NCI-H774 (cell line): ENCODE data around the gene NAA30.
"Not testable (repeated sequence)": the region's sequence is repeated elsewhere in the genome, so short reads cannot be mapped to it uniquely, and the experiment has no call there.

Source experiments
- DNase-seq: peaks from one replicate; lab custom pipeline; 2025; lab: John Stamatoyannopoulos, UW

Gene NAA30

DNA sequence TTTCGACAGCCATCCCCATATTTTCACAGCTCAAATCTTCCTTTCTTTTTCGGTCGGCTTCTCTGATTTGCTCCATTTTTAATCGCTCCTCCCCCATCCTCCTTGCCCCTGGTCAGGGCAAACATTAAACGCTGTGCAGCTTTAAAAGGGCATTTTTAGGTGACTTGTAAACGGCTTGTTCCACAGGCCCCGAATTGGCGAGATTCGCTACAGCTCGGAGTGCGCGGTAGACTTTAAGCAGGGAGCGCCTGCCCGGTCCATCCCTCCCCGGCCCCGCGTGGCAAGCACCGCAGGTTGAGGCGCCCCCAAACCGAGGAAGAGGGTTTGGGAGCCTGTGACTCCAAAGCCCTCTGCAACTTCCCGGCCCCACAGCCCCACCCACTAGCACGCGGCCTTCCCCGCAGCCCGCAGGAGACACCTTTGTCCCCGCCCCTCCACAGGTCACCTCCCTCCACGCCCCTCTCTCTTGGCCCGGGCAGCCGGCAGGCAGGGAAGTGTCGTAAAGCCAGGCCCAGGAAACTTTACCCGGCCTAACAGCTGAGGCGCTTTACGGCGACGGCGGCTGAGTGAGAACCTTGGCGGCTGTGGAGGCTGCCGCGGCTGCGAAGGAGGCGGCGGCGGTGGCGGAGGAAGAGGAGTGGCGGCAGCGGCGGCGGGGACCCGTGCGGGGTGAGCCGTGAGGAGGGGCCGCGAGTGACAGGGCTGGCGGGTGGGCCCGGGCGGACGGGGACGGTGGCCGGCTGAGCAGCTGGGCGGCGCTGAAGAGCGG, at the start of gene NAA30:
NAA30 (plus strand) TSS at position 550 of the 769 bp plus-strand sequence. CDS start 372 bp downstream, outside the sequence.
- DNase-seq = peak; percentile 78

DNA sequence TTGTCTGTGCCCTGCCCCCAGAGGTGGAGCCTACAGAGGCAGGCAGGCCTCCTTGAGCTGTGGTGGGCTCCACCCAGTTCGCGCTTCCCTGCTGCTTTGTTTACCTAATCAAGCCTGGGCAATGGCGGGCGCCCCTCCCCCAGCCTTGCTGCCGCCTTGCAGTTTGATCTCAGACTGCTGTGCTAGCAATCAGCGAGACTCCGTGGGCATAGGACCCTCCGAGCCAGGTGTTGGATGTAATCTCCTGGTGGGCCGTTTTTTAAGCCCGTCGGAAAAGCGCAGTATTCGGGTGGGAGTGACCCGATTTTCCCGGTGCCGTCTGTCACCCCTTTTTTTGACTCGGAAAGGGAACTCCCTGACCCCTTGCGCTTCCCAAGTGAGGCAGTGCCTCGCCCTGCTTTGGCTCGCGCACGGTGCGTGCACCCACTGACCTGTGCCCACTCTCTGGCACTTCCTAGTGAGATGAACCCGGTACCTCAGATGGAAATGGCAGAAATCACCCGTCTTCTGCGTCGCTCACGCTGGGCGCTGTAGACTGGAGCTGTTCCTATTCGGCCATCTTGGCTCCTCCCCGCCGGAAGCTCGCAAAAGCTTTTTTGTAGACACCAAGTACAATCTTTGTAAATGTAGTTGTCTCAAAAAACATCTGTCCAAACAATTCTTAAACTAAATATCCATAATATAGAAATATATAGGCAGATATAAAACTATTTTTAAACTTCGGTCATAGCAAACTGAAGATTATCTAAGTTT, 46.7 kb upstream of the NAA30 start:
- DNase-seq = not testable (repeated sequence)

DNA sequence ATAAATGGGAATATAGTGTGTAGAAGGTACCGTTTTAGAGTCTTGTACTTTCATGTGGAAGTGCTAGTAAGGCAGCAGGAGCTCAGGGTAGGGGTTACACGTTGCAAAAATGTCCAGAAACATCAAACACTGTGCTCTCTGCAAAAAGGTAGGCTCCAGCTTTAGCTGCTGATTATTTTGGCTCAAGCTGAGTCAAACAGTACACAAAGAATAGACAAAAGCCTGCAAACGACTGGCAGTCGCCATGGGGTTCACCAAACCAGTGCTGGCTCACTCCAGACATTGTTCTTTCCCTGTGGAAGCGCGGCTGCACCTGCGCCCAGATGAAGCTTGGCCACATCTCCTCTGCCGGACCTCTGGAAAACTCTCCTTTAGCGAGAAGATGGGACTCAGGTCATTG, 45.3 kb upstream of the NAA30 start:
- DNase-seq = peak; percentile 46

DNA sequence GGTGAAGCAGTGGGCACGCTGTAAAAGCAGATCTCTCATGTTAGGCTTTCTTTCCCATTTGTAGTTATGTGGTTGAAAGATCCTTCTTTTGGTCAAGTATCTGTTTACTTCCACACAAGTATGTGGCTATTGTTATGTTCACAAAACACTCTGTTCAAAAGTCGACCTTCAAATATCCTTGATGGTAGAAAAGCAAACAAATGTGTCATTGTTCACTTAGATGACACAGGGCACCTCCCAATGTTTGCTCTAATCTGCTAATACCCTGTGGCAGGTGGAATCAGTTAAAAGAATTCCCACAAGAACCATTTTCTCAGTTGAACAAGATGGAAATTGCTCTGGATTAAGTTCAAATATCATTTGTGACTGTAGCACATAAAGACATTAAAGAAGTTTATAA, 43.6 kb upstream of the NAA30 start:
- peak; percentile 16 for DNase-seq

DNA sequence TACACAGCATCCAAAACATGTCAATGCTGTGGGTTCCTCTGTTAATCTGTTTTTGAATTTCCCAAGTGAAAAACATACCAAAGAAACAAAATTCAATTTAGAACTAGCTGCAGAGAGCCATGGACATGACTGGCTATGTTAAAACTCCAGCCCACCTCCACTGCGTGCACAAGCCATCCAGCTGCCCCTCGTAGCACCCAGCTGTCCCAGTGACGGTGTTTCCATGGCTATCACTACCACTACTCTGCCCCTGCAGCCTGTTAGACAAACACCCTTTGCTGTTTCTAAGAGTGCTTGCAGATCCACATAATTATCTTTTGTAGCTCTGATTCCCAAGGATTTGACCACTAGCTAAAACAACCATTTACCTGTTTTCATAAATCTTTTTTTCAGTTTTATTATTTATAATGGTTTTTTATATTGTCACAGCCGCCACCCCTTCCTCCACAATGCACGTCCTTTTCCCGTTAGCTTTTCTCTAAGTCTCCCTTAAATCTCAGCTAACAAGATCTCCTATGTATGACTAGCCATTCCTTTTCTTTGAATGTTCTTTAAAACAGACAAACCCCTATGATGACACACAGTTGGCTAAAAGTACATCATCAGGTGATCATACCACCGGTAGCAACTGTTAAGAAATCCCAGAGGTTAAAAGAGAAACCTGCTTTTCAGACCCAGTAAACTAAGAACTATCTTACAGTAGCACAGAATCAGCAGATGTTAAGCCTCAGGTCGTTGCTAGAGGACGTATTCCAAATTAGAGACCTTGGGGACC, 37.8 kb upstream of the NAA30 start:
- no peak for DNase-seq

DNA sequence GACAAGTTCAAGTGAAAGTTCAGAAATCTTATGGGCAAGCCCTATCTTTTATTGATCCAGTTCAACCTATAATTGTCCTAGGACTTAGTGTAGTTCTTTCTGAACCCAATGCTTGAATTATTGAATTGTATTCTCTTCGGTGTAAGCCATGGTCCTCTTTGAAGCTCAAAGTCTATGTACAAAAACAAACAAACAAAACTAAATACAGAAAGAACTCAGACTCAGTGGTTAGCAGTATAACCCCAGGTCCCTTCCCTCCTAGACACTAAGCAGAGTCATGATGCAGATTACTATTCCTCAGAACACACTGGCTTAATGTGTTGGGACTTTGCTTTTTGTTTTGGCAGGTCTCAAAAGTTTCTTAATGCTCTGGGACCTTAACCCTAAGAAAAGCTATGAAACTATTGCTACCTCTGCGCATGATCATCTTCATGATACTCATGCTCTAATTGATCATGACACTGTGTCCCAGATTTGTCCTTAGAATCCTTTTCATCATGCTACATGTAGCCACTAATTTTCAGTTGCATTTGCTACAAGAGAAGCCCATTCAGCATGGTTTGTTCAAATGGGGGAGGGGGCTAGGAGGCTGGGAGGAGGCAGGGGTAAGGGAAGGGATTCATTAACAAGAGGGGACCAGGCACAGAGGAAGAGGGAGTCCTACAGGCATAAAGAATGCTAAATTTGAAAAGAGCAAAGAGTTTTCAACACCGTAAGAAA, 35.1 kb upstream of the NAA30 start:
- no peak for DNase-seq

DNA sequence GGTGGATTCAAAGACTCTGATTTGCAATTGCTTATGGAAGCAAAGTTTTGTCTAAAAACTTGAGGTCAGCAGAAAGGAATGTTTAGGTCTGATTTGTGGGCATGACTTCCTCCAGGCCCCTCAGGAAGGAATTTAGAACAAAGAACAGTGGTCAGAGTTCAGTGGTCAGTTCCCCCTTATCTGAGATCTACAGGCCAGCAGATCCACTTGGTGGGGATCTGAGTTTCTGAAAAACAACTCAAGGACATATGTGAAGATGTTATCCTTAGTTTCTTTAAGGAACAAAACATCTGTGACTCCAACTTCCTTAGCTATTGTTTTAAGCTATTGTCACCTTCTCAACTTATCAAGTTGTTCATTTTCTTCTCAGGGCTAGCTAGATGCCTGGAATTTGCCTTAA, 28.0 kb upstream of the NAA30 start:
- no peak for DNase-seq

DNA sequence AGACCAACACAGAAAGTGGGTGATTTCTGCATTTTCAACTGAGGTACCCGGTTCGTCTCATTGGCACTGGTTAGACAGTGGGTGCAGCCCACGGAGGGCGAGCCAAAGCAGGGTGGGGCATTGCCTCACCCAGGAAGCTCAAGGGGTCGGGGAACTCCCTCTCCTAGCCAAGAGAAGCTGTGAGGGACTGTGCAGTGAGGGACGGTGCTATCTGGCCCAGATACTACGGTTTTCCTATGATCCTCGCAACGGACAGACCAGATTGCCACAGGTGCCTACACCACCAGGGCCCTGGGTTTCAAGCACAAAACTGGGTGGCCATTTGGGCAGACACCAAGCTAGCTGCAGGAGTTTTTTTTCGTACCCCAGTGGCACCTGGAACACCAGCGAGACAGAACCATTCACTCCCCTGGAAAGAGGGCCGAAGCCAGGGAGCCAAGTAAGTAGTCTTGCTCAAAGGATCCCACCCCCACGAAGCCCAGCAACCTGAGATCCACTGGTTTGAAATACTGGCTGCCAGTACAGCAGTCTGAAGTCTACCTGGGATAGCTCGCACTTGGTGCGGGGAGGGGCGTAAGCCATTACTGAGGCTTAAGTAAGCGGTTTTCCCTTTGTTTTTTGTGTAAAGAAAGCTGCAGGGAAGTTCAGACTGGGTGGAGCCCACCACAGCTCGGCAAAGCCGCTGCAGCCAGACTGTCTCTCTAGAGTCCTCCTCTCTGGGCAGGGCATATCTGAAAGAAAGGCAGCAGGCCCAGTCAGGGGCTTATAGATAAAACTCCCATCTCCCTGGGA, 25.5 kb upstream of the NAA30 start:
- DNase-seq = no peak

DNA sequence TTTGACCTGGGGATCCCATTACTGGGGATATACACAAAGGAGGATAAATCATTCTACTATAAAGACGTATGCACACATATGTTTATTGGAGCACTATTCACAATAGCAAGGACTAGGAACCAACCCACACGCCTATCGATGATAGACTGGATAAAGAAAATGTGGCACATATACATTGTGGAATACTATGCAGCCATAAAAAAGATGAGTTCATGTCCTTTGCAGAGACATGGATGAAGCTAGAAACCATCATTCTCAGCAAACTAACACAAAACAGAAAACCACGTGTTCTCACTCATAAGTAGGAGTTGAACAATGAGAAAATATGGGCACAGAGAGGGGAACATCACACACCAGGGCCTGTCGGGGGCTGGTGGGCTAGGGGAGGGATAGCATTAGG, 20.2 kb upstream of the NAA30 start:
- DNase-seq = not testable (repeated sequence)

DNA sequence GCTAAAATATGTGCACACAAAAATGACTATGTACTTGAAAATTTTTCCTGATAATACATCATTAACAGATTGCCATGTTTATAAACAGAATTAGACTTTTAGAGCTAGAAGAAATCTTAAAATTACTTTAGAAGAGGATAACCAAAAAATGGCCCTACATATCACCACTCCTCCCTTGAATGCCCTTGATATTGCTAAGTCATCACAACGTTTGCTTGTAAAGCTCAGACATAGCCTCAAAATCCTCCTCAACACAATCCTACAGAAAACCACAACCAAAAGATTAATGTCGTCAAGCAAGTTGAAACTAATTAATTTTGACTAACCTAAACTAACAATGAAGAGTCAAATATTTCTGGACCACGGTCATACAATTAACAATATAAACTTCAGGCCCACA, 19.4 kb upstream of the NAA30 start:
- no peak for DNase-seq

DNA sequence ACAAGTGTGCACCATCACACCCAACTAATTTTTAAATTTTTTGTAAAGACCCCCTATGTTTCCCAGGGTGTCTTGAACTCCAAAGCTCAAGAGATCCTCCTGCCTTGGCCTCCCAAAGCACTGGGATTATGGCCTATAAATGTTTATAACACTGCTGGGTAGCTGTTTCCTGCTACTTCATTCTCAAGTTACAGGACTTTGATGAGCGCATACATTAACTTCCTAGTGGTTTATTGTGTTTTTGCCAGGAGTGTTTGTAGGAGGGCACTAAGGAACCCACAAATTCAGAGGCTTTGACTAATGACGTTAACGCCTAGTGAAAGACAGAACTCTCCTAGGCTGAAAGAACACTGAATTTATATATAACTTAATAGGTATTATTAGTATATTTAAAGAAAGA, 15.2 kb upstream of the NAA30 start:
- no peak for DNase-seq

DNA sequence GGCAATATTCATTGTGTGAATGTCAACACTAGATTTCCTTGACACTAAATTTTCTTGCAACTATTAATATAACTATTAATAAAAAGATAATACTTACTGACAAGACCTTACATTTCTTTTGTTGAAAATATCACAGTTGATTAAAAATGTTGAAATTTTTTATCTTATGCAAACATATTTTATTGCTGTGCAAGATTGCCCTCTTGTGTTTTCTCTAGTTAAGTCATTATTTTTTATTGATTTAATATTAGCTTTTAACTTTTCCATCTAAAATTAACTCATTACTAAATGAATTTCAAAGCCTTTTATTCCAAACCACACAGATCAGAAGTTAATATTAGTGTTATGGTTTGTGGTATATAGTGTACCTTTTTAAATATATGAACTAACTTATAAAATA, 11.7 kb upstream of the NAA30 start:
- no peak for DNase-seq

DNA sequence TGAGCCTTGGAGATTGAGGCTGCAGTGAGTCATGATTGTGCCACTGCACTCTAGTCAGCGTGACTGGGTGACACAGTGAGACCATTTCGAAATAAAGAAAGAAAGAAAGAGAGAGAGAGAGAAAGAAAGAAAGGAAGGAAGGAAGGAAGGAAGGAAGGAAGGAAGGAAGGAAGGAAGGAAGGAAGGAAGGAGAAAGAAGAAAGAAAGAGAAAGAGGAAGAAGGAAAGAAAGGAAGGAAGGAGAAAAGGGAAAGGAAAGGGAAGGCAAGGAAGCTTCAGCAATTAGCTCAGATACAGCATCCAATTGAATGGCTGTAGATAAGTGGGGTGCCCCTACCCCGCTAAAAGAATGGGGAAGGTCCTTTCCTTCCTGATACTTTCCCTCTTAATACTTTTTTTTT, 9.5 kb upstream of the NAA30 start:
- no peak for DNase-seq

DNA sequence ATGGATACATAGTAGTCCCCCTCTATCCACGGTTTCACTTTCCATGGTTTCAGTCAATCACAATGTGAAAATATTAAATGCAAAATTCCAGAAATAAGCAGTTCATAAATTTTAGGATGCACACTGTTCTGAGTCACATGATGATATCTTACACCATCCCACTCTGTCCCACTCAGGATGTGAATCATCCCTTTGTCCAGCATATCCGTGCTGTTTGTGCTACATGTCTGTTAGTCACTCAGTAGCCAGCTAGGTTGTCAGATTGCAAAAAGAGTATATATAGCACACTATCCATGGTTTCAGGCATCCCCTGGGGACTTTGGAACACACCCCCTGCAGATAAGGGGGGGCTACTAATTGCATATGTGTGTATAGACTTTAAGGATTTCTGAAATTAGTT, 8.1 kb upstream of the NAA30 start:
- DNase-seq = no peak

DNA sequence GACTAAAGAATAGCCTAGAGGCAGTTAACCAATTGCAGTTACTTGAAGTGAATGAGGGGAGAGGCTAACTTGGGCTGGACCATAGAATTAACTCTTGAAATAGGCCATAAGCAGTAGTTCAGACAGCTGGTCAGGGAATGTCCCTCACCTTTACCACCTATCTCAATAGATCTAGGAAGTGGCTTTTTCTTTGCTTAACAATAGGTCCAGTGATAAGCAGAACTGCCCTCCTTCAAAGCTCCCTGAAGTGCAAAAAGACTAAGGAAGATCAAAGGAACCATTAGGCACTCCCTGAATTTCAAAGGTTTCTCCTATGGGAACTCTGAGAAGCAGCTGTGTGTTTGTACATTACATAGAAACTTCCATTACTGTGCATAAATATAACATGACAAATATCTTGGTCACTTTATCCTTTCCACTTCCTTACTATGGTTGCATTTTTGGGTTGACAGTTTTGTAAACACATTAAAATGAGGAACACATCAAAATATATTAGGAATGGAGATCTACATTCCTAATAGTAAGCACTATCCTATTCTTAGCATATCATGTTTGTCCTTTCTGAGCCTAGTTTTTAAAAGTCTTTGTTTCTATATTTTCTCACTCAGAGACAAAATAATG, 7.2 kb upstream of the NAA30 start:
- no peak for DNase-seq

DNA sequence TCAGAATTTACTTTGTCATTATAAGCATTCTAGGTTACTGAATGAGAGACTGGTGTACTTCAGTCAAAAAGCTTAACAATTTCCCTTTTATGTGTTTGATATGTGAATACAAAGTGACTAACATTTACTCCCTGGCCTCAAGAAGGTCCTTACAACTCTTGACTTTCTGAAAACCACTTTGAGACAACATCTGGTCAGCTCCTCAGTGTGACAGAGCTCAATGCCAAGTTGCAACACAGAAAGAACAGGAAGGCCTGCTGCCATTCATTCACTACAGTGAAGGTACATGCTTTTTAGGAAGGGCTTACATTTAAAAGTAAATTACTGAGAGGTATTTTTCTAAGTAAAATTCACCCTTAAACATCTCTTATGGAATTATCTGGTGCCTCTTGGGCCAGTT, 2.3 kb upstream of the NAA30 start:
- DNase-seq = no peak

DNA sequence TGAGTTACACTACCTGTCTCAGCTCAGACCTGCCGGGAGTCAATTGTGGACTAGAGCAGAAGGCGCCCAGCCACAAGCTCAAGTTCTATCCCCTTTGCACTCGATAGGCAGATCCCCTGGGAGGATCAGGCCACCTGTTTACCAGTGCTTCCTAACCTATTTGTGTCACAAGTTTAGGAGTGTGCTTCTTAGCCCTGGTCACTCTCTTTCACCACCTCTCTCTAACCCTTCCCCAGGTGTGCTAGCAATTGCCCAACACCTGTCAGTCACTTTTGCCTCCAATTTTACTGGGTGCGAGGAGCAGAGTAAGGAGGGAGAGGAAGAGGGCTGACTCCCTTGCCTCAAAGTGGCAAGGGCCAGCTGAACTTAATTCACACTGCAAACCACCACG, 745 bp upstream of the NAA30 start:
- no peak for DNase-seq

DNA sequence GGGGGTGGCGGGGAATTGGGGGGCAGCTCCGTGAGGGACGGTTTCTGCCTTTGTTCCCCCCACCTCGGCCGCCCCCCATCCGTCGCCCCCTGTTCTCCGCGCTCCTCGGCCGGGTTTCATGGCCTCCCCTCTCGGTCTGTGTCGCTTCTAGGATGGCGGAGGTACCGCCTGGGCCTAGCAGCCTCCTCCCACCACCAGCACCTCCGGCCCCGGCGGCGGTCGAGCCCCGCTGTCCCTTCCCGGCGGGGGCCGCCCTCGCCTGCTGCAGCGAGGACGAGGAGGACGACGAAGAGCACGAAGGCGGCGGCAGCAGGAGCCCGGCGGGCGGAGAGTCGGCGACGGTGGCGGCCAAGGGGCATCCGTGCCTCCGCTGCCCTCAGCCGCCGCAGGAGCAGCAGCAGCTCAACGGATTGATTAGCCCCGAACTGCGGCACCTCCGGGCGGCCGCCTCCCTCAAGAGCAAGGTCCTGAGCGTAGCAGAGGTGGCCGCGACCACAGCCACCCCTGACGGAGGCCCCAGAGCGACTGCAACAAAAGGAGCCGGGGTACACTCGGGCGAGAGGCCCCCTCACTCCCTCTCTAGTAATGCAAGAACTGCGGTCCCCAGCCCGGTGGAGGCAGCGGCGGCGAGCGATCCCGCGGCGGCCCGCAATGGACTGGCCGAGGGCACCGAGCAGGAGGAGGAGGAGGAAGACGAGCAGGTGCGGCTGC, 575 bp downstream of the NAA30 start:
- DNase-seq = no peak

DNA sequence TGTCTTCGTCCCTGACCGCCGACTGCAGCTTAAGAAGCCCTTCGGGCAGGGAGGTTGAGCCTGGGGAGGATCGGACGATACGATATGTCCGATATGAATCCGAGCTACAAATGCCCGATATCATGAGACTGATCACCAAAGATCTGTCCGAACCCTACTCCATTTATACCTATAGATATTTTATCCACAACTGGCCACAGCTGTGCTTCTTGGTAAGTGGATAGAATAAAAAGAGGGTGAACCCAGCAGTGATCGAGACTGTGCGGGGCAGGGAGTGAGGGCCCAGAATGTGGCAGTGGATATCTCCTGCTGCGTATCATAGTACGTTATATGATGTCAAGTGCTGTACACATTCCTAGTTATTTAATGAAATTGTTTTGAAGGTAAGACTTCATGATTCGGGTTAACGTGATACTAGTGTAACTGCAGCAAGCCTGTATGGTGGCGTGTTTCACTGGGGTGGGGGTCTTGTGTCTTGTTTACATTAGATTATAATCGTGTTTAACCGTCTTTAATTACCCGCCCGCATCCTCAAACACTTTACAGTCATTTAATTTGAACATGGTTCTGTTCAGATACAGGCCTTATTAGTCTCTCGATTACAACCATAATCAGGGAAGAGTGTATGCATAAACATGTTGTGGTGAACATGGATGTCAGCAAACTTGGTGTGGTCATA, 1.3 kb downstream of the NAA30 start:
- DNase-seq = no peak

DNA sequence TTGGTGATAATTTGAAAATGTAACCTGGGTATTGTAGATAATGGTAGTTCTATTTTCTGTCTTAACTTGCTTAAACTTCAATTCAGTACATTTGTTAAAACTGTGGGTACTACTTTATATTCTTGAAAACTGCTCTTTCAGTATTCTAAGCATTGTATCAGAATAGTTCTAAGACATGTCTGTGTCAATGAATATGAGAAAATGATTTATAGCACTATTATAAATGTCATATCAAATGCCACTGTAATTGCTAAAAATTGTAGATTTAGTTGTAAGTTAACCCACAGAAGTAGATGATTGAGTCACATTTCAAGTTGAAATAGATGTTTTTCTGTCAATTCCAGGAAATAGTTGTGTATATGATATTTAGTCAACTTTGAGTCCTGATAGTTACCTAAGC, 2.4 kb downstream of the NAA30 start:
- DNase-seq = no peak
